Fibroblast of pulmonary artery (primary cell): ENCODE data around the gene KIF24.

ENCODE experiments used
- DNase-seq: peaks from one replicate; pipeline ENCODE4 v3.0.0-alpha.2; 2010; ENCODE audit warnings: low read depth
- H3K4me3 ChIP-seq: replicated peaks from 2 replicates; pipeline ENCODE4 v1.5.1; 2011; ENCODE audit warnings: low read depth, mild to moderate bottlenecking, control low read depth, low read length, moderate library complexity
- CTCF ChIP-seq: IDR thresholded peaks from 2 replicates; pipeline ENCODE4 v1.5.1; 2011; ENCODE audit warnings: mild to moderate bottlenecking, control low read depth, low read length, inconsistent platforms; ENCODE audit errors: missing control alignments

The KIF24 gene

GRCh38 chr9:34374905-34375552 is 46.0 kb upstream of the KIF24 start:
- no peak for TF ChIP-seq CTCF
- DNase-seq: no peak

GRCh38 chr9:34374339-34374738 is 45.3 kb upstream of the KIF24 start:
- TF ChIP-seq CTCF: no peak
- DNase-seq: no peak
- no peak overlapping the region for H3K4me3 ChIP-seq

More at GRCh38 chr9:34374905-34375552, 46.0 kb upstream of the KIF24 start:
- H3K4me3 ChIP-seq: no peak overlapping the region

- H3K4me3 ChIP-seq: no peak overlapping the region
- DNase-seq: no peak
- no peak for TF ChIP-seq CTCF
Observed at GRCh38 chr9:34373749-34374148, 44.7 kb upstream of the KIF24 start.

GRCh38 chr9:34372467-34373011 is 43.5 kb upstream of the KIF24 start:
- DNase-seq: no peak
- TF ChIP-seq CTCF: no peak
- no peak overlapping the region for H3K4me3 ChIP-seq

GRCh38 chr9:34371886-34372466 is 42.9 kb upstream of the KIF24 start:
- H3K4me3 ChIP-seq: no peak overlapping the region
- TF ChIP-seq CTCF: no peak
- no peak for DNase-seq

- no peak for DNase-seq
- TF ChIP-seq CTCF: no peak
- H3K4me3 ChIP-seq: peak overlapping the region; percentile 10
Observed at GRCh38 chr9:34370970-34371880, 42.2 kb upstream of the KIF24 start.
